COLO668 (cell line): ENCODE measurements around the gene TCEA2.

ENCODE experiments used
- DNase-seq: peaks from one replicate; lab custom pipeline; 2025; ENCODE audit not compliant: unreplicated experiment; lab: John Stamatoyannopoulos, UW

TCEA2 gene

DNA sequence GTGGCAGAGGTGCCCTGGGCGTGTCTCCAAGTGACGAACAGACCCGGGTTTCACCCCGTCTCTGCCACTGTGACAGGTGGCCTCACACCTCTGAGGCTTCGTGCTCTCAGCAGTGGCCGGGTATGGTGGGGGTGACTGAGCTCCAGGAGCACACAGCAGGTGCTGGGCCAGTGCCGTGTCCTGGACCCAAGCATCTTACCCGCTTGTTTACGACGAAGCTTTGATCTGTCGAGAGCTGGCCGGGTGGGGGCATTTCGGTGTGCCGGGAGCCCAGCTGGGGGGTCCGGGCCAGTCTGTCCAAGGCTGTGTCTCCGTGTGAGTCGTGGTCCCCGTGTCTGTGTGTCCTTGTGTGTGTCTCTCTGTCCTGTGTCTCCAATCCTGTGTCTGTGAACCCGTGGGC is 28.3 kb downstream of the TCEA2 start:
- no peak for DNase-seq

DNA sequence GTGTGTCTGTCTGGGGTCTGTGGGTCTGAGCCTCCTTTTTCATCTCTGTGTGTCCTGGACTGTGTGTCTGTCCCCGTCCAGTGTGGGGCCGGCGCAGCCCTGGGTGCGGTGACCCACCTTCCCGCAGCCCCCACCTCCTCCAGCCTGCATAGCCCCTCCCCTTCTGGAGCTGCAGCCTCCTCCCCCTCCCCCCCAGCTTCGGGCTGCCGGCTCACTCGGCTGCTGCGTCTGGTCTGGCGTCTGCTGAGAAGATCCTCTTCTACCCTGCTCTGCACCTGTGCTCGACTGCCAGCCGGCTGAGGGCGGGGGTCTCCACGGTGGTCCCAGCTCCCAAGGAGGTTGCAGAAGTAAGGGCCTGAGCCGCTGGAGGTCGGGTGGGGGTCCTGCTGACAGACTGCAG is 28.8 kb downstream of the TCEA2 start:
- DNase-seq: no peak

DNA sequence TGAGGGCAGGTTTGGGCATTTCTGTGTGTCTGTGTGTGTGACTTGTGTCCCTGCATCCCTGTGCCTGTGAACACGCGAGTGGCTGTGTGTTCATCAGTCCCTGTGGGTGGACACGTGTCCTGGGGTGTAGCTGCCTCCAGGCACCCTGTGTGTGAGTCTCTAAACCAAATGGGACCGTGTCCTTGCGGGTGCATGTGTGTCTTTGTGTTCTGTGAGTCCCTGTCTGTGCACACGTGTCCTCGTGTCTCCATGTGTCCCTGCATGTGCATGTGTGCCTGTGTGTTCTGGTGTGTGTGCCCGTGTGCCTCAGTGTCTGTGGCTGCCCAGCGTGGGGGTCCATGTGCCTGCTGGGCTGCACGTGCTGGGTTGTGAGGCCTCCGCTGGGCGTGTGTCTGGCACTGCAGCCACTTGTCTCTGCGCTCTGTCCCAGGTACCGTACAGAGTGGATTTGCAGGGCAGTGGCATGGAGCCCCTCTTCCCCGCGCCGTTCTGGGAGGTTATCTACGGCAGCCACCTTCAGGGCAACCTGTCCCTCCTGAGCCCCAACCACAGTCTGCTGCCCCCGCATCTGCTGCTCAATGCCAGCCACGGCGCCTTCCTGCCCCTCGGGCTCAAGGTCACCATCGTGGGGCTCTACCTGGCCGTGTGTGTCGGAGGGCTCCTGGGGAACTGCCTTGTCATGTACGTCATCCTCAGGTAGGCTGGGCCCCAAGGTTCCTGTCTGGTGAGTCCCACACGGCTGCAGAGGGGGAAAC is 29.4 kb downstream of the TCEA2 start:
- no peak for DNase-seq

DNA sequence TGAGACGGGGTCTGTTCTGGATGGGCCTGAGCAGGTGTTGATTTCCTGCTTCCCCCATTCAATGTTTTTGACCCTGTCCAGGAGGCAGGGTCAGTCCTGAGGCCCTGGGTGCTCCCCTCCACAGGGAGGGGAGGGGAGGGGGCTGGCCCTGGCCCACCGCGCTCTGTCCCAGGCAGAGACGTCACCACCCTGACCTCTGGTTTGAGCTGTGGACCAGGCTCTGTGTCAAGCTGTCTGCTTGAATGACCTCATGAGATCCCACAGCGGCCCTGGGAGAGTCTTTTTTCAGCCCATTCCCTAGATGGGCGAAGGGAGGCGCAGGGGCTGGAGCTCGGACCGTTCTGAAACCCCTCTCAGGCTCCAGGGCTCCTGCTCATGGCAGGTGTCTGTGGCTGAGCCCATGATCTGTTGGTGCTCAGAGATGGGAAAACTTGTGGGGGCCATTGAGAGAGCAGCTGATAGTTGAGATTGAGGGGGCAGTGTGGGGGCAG is 30.1 kb downstream of the TCEA2 start:
- DNase-seq: peak; percentile 22

DNA sequence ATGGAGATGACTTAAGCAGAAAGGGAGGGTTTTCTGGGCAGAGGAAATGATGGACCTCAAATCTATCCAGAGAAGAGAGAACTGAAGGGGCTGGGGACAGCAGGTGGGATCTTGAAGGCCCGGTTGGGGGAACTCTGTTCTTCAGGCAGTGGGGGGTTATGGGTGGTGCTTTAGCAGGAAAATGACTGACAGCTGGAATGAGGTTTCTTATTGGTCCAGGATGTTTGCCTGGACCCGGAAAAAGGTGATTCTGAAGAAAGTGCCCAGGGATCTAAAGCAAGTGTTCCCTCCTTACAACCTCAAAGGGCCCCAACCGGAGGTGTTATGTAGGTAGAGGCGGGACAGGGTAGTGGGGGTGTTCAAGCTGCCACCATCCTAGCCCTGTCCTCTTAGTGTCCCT is 32.5 kb downstream of the TCEA2 start:
- no peak for DNase-seq

DNA sequence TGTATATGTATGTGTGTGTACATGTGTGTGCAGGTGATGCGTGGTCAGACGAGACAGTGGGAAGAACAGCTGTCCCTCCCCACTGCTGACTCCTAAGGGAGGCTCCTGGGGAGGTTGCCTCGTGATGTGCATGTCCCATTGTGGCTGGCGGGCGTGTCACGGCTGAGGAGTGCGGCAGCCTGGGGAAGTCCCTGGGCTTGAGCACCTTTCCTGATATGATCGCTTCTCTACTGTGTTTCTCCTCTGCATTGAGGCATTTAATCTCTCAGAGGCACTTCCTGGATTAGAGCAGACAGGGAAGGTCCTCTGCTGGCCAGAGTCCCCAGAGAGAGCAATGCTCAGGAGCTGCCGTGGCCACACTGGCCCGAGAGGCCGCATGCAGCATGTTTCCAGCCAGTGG is 32.9 kb downstream of the TCEA2 start:
- DNase-seq: peak; percentile 23

DNA sequence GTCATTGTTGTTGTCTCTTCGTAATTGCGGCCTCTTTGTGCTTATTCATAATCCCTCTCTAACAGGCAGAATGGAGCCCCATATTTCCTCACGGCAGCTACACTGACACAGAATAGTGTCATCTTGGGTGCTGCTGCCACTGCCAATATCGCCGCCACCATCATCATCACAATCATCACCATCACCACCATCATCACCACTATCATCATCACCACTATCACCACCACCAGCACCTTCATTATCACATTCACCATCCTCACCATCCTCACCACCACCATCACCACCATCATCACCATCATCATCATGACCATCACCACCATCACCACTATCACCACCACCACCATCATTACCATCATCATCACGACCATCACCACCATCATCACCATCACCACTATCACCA is 33.5 kb downstream of the TCEA2 start:
- DNase-seq: no peak

DNA sequence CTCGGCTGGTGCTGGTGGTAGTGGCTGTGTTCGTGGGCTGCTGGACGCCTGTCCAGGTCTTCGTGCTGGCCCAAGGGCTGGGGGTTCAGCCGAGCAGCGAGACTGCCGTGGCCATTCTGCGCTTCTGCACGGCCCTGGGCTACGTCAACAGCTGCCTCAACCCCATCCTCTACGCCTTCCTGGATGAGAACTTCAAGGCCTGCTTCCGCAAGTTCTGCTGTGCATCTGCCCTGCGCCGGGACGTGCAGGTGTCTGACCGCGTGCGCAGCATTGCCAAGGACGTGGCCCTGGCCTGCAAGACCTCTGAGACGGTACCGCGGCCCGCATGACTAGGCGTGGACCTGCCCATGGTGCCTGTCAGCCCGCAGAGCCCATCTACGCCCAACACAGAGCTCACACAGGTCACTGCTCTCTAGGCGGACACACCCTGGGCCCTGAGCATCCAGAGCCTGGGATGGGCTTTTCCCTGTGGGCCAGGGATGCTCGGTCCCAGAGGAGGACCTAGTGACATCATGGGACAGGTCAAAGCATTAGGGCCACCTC is 35.5 kb downstream of the TCEA2 start:
- no peak for DNase-seq

DNA sequence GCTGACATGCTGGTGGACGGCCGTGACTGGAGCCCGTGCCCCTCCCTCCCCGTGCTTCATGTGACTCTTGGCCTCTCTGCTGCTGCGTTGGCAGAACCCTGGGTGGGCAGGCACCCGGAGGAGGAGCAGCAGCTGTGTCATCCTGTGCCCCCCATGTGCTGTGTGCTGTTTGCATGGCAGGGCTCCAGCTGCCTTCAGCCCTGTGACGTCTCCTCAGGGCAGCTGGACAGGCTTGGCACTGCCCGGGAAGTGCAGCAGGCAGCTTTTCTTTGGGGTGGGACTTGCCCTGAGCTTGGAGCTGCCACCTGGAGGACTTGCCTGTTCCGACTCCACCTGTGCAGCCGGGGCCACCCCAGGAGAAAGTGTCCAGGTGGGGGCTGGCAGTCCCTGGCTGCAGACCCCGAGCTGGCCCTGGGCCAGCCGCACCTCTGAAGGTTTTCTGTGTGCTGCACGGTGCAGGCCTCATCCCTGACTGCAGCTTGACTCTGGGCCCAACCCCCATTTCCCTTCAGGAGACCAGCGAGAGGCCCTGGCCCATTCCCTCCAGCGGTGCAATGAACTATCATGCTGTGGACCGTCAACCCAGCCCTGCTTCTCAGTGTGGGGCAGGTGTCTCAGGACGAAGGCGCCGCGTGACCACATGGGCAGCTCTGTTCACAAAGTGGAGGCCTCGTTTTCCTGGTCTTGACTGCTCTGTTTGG is 36.2 kb downstream of the TCEA2 start:
- DNase-seq: peak; percentile 23

DNA sequence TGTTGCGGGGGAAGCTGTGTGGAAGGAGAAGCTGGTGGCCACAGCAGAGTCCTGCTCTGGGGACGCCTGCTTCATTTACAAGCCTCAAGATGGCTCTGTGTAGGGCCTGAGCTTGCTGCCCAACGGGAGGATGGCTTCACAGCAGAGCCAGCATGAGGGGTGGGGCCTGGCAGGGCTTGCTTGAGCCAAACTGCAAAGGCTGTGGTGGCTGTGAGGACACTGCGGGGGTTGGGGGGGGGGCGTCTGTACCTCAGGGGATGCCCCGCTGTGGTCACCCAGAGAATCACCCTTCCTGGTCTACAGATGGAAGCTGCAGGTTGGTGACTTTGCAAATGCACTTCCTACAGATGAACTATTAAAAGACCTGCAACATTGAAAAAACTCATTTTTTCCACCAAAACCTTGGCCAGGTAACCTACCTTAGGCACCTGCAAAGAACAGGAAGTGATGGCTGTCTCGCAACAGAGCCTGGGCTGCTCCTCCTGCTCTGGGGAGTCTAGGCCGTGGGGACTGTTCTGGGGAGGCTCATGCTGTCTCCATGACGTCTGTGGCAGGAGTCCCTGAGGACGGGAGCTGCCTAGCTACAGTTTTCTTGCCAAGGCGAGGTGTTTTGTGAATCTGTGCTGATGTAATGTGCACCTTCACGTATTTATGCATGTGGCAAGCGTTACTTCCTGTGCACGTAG is 37.0 kb downstream of the TCEA2 start:
- DNase-seq: no peak

DNA sequence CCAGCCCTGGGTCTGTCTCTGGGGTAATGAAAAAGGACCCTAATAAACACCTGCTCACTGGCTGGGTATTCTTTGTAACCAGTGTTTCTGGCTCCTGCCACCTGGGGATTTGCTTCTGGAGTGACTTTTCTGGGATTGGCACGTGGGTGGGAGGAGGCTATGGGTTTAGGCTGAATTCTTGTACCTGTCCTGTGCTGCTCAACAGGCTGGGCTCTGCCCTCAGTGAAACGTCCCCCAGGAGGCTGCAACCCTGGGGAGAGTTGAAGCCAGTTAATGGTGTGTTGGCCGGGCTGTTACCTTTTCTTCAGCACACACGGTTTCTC is 37.5 kb downstream of the TCEA2 start:
- no peak for DNase-seq

DNA sequence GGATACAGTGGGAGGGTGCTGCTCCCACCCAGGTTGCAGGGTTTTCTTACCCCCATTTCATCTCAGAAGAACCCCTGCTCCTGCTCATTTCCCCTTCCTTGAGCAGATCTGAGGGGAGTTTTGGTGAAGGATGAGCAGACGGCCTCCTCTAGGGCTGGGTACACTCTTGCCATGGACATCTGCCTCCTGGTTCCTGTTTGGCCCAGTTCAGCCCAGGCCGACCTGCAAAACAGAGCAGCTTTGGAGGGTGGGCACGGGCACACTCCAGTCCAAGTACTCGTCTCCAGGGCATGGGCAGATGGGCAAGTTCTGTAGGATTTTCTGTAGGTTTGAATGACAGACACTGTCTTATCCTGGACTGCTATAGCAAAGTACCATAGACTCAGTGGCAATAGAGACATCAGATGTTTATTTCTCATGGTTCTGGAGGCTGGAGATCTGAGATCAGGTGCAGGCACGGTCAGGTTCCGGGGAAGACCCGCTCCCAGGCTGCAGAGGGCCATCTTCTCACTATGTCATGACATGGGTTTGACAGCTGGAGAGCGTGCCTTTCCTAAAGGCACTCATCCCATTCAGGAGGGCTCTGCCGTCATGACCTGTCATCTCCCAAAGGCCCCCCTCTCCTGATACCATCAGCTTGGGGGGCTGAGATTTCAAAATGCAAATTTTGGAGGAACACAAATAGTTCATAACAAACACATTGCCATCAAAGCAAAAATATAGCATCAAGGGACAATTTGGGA is 38.1 kb downstream of the TCEA2 start:
- DNase-seq: no peak

DNA sequence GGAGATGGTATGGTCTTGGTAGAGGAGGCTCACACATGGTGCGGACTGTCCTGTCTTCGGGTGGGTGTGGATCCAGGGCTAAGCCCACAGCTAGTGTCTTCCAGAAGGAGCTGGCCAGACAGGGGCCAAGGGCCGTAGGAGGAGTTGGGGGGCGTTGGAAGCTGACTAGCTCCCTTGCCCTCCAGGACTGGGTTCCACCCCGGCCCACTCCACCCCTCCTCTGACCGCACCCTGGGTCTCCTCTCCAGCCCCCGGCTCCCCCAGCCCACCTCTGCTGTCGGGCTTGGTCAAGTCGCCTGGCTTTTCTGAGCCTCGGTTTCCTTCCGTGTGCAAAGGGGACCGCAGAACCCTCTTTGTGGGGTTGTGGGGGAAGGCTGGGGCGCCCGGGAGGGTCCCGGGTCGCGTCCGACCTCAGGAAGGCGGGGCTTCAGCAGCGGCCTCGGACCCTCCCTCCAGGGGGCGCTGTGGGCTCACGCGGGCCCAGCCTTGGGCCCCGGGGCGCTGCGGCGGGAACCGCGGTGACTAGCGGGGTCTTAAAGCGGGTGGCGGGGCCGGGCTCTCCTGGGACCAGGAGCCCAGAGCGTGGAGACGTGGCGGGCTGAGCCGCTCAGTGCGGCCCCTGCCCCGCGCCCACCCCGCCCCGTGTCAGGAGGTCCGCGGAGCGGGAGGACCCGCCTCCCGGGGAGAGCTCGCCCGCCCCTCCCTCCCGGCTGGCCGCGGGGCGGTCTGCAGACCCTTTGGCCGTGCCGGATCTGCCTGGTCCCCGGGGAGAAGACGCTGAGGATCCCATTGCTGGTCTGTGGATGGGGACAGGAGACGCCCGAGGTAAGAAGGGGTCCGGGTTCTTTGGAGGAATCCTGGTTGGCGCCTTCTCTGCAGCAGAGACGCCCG is 39.0 kb downstream of the TCEA2 start:
- DNase-seq: peak; percentile 47

DNA sequence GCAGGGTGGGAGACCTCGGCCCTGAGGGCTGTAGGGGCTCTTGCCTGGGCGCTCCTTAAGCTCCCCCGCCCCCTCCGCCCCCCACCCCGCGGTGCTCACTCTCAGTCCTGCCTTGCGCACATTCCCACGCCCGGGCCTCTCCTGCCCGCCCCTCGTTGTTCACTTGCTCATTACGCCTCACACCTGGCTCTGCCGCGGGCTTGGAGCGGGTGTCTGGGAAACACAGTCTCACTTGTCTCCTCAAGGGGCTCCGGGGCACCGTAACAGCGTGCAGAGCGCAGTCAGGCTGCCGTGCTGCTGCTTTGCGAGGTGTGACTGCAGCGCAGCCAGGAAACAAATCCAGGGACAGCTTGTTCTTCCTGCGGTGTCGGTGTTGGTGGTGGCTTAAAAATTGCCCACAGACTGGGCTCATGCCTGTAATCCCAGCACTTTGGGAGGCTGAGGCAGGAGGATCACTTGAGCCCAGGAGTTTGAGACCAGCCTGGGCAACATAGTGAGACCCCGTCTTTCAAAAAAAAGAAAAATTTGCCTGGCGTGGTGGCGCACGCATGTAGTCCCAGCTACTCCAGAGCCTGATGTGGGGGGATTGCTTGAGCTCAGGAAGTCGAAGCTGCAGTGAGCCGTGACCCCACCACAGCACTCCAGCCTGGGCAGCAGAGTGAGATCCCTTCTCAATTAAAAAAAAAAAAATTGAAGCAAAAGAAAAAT is 39.8 kb downstream of the TCEA2 start:
- no peak for DNase-seq

DNA sequence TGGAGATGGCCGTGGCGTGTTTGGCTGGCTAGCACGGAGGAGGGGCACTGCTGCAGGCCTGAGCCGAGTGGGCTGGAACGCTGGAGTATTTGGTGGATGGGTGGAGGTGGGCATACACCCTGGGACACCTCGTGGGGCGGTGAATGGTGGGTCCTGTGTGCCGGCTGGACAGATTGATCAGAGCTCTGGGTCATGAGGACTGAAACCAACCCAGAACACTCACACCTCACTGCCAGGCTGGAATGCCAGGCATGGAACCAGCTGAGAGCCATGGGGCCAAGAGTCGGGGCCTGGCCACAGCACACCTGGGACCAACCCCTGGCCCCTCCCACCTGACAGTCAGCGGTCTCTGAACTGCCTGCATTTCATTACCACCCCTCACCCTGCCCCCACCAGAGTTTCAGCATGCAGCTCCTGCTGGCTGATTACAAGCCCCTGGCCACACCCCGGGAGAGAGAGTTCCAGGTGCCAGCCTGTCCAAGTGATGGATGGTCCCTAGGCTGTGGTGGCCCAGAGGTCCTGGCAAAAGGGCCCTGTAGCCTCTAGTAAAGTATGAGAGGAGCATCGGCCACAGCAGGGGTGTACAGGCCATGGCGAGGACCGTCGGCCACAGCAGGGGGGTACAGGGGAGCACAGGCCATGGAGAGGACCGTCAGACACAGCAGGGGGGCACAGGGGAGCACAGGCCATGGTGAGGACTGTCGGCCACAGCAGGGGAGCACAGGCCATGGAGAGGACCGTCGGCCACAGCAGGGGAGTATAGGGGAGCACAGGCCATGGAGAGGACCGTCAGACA is 41.1 kb downstream of the TCEA2 start:
- DNase-seq: no peak

DNA sequence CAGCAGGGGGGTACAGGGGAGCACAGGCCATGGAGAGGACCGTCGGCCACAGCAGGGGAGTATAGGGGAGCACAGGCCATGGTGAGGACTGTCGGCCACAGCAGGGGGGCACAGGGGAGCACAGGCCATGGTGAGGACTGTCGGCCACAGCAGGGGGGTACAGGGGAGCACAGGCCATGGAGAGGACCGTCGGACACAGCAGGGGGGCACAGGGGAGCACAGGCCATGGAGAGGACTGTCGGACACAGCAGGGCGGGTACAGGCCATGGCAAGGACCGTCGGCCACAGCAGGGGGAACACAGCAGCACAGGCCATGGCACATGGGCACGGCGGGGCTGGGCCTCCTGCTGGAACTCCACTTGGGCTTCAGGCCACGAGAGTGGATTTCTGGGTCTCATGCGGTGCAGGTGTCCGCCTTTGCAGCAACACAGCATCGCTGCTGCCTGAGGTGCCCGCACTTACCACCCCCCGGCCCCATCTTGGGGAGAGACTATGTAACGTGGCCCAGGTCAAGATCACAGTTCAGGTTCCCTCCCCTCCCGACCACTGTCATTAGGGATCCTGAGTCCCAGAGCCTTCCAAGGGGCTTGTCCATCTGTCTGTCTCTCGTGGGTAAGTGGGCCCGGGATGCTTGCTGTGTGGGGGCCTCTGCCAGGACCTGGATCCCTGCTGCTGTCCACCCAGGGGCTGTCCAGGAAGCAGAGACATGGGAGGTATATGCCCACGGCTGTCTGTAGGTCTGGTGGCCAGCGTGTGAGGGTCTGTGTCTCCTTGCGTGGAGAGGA is 41.9 kb downstream of the TCEA2 start:
- DNase-seq: no peak

DNA sequence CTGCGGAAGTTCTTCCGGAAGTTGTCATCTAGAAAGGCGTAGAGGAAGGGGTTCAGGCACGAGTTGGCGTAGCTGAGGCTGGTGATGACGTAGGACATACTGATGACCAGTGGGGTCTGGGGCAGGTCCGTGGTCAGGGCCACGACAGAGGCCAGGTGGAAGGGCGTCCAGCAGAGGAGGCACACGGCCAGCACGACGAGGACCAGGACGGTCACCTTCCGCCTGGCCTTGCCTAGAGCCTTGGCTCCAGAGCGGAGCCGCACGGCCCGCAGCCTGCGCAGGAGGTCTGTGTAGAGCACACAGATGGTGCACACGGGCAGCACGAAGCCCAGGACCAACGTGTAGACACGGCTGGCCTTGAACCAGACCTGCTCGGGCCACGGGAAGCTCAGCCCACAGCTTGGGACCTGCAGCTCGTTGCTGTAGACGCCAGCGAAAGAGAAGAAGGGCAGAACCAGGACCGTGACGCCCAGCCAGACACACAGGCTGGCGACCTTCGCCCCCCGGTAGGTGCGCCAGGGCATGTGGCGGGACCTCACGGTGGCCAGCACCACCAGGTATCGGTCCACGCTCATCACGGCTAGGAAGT is 42.9 kb downstream of the TCEA2 start:
- DNase-seq: no peak
